ENCODE measurements around the gene LTBP1.
A peak's percentile ranks its signal among the peaks of the same experiment; 100 is the strongest.
"Not testable (repeated sequence)": the region's sequence is repeated elsewhere in the genome, so short reads cannot be mapped to it uniquely, and the experiment has no call there.

LTBP1 gene

GRCh38 chr2:33146102-33146501, 199.3 kb downstream of the LTBP1 start:
- DNase-seq, result peak; percentile 74

GRCh38 chr2:33153008-33153407, 206.3 kb downstream of the LTBP1 start:
- DNase-seq, result peak; percentile 88

GRCh38 chr2:33158482-33159003, 211.8 kb downstream of the LTBP1 start:
- peak; percentile 77 for DNase-seq

- DNase-seq, result peak; percentile 76
Observed at GRCh38 chr2:33160191-33160590, 213.4 kb downstream of the LTBP1 start.

GRCh38 chr2:33166287-33166881, 219.6 kb downstream of the LTBP1 start:
- peak; percentile 91 for DNase-seq

- peak; percentile 59 for DNase-seq
Observed at GRCh38 chr2:33167622-33168245, 221.0 kb downstream of the LTBP1 start.

GRCh38 chr2:33168425-33168824, 221.7 kb downstream of the LTBP1 start:
- no peak for DNase-seq

- DNase-seq, result no peak
Observed at GRCh38 chr2:33168922-33169321, 222.2 kb downstream of the LTBP1 start.

- DNase-seq, result not testable (repeated sequence)
Observed at GRCh38 chr2:33170251-33170650, 223.5 kb downstream of the LTBP1 start.

- no peak for DNase-seq
Observed at GRCh38 chr2:33177627-33178026, 230.9 kb downstream of the LTBP1 start.

GRCh38 chr2:33178209-33178608, 231.5 kb downstream of the LTBP1 start:
- DNase-seq, result no peak

GRCh38 chr2:33180915-33181314, 234.2 kb downstream of the LTBP1 start:
- no peak for DNase-seq

GRCh38 chr2:33181466-33181865, 234.7 kb downstream of the LTBP1 start:
- DNase-seq, result no peak

- DNase-seq, result no peak
Observed at GRCh38 chr2:33184041-33184440, 237.3 kb downstream of the LTBP1 start.

- no peak for DNase-seq
Observed at GRCh38 chr2:33186937-33187336, 240.2 kb downstream of the LTBP1 start.

GRCh38 chr2:33188799-33189198, 242.0 kb downstream of the LTBP1 start:
- DNase-seq, result no peak

- DNase-seq, result no peak
Observed at GRCh38 chr2:33190393-33190937, 243.7 kb downstream of the LTBP1 start.

GRCh38 chr2:33195891-33196290, 249.1 kb downstream of the LTBP1 start:
- DNase-seq, result no peak

- no peak for DNase-seq
Observed at GRCh38 chr2:33196700-33197099, 249.9 kb downstream of the LTBP1 start.

GRCh38 chr2:33197198-33197938, 250.6 kb downstream of the LTBP1 start:
- DNase-seq, result no peak

GRCh38 chr2:33202641-33203522, 256.1 kb downstream of the LTBP1 start:
- DNase-seq, result no peak

GRCh38 chr2:33204945-33205344, 258.2 kb downstream of the LTBP1 start:
- no peak for DNase-seq

Measured in fibroblast of skin of scalp (primary cell).